Measurements from ENCODE around the gene UQCC5.
A peak's percentile ranks its signal among the peaks of the same experiment; 100 is the strongest.

UQCC5 gene

GRCh38 chr3:52490035-52490938 lies 46.1 kb upstream of the UQCC5 start:
- H3K79me1 ChIP-seq (ENCODE audit: low read length): no peaks in the 10 kb centered on the region
- no peak overlapping the region for H4K8ac ChIP-seq (ENCODE audit: low read depth, low read length)
- no peak overlapping the region for H4K5ac ChIP-seq (ENCODE audit: low read length)
- H2BK15ac ChIP-seq (replicated peaks; ENCODE audit: low read depth): no peak overlapping the region
- no CpG with 5 or more reads among the region's 22 CpGs for WGBS (ENCODE audit: extremely low coverage, insufficient coverage, low lambda C conversion rate)
- no peaks in the 10 kb centered on the region for H3K27me3 ChIP-seq (ENCODE audit: insufficient read depth, low read length, poor library complexity)
- H3K4me2 ChIP-seq (ENCODE audit: low read length): no peak overlapping the region
- H3K4ac ChIP-seq (ENCODE audit: low read depth, low read length): no peak overlapping the region
- no peak overlapping the region for H3K27ac ChIP-seq (ENCODE audit: low read depth, low read length)
- H2BK5ac ChIP-seq (ENCODE audit: low read length): no peak overlapping the region
- no peak overlapping the region for H3K4me3 ChIP-seq (ENCODE audit: low read length)
- no peak overlapping the region for H3K23ac ChIP-seq (ENCODE audit: low read length)
- peaks cover 13% of the 10 kb centered on the region for H3K36me3 ChIP-seq (ENCODE audit: control insufficient read depth, insufficient read depth, low read length)
- H3K79me2 ChIP-seq (ENCODE audit: control insufficient read depth, insufficient read depth, low read length): no peaks in the 10 kb centered on the region
- no peak overlapping the region for H2AK5ac ChIP-seq (ENCODE audit: low read length)
- no peak overlapping the region for H3K9ac ChIP-seq (ENCODE audit: low read length)
- no peaks in the 10 kb centered on the region for H3K4me1 ChIP-seq (ENCODE audit: control insufficient read depth, low read depth, low read length)
- H3K18ac ChIP-seq (ENCODE audit: low read length): no peak overlapping the region
- DNase-seq: no peak
- H3K56ac ChIP-seq (ENCODE audit: low read length): no peak overlapping the region
- H2BK120ac ChIP-seq (ENCODE audit: low read depth, low read length): no peak overlapping the region

GRCh38 chr3:52490939-52491526 lies 45.4 kb upstream of the UQCC5 start:
- Histone ChIP-seq H3K36me3 (ENCODE audit: control insufficient read depth, insufficient read depth, low read length) (peaks cover 13% of the 10 kb centered on the region), H3K56ac (ENCODE audit: low read length) (no peak overlapping the region)

GRCh38 chr3:52492059-52492458 lies 44.3 kb upstream of the UQCC5 start:
- no peak for DNase-seq
- Histone ChIP-seq H3K27me3 (ENCODE audit: insufficient read depth, low read length, poor library complexity) (no peaks in the 10 kb centered on the region), H3K4ac (ENCODE audit: low read depth, low read length) (no peak overlapping the region), H2BK5ac (ENCODE audit: low read length) (no peak overlapping the region), H3K18ac (ENCODE audit: low read length) (no peak overlapping the region), H3K56ac (ENCODE audit: low read length) (no peak overlapping the region), H2AK5ac (ENCODE audit: low read length) (no peak overlapping the region), H3K4me2 (ENCODE audit: low read length) (no peak overlapping the region), H4K8ac (ENCODE audit: low read depth, low read length) (no peak overlapping the region), H4K5ac (ENCODE audit: low read length) (no peak overlapping the region), H3K79me1 (ENCODE audit: low read length) (no peaks in the 10 kb centered on the region), H3K4me1 (ENCODE audit: control insufficient read depth, low read depth, low read length) (no peaks in the 10 kb centered on the region), H2BK15ac (replicated peaks; ENCODE audit: low read depth) (no peak overlapping the region), H3K4me3 (ENCODE audit: low read length) (no peak overlapping the region), H3K9ac (ENCODE audit: low read length) (no peak overlapping the region), H3K23ac (ENCODE audit: low read length) (no peak overlapping the region), H3K36me3 (ENCODE audit: control insufficient read depth, insufficient read depth, low read length) (peaks cover 13% of the 10 kb centered on the region), H3K79me2 (ENCODE audit: control insufficient read depth, insufficient read depth, low read length) (no peaks in the 10 kb centered on the region), H3K27ac (ENCODE audit: low read depth, low read length) (no peak overlapping the region), H2BK120ac (ENCODE audit: low read depth, low read length) (no peak overlapping the region)
- no CpG with 5 or more reads among the region's 21 CpGs for WGBS (ENCODE audit: extremely low coverage, insufficient coverage, low lambda C conversion rate)

More at GRCh38 chr3:52490939-52491526, 45.4 kb upstream of the UQCC5 start:
- WGBS (ENCODE audit: extremely low coverage, insufficient coverage, low lambda C conversion rate): no CpG with 5 or more reads among the region's 23 CpGs
- Histone ChIP-seq H3K4me3 (ENCODE audit: low read length) (no peak overlapping the region), H3K23ac (ENCODE audit: low read length) (no peak overlapping the region), H2AK5ac (ENCODE audit: low read length) (no peak overlapping the region), H3K27me3 (ENCODE audit: insufficient read depth, low read length, poor library complexity) (no peaks in the 10 kb centered on the region), H3K27ac (ENCODE audit: low read depth, low read length) (no peak overlapping the region), H3K4me1 (ENCODE audit: control insufficient read depth, low read depth, low read length) (no peaks in the 10 kb centered on the region), H3K79me2 (ENCODE audit: control insufficient read depth, insufficient read depth, low read length) (no peaks in the 10 kb centered on the region), H2BK5ac (ENCODE audit: low read length) (no peak overlapping the region), H3K18ac (ENCODE audit: low read length) (no peak overlapping the region), H3K79me1 (ENCODE audit: low read length) (no peaks in the 10 kb centered on the region), H4K5ac (ENCODE audit: low read length) (no peak overlapping the region), H4K8ac (ENCODE audit: low read depth, low read length) (no peak overlapping the region), H2BK120ac (ENCODE audit: low read depth, low read length) (no peak overlapping the region), H2BK15ac (replicated peaks; ENCODE audit: low read depth) (no peak overlapping the region), H3K4ac (ENCODE audit: low read depth, low read length) (no peak overlapping the region), H3K4me2 (ENCODE audit: low read length) (no peak overlapping the region), H3K9ac (ENCODE audit: low read length) (no peak overlapping the region)
- DNase-seq: no peak

- Histone ChIP-seq H3K27ac (ENCODE audit: low read depth, low read length) (no peak overlapping the region), H3K4ac (ENCODE audit: low read depth, low read length) (no peak overlapping the region)
- no peak for DNase-seq
Measured at GRCh38 chr3:52493232-52494017, 43.0 kb upstream of the UQCC5 start.

GRCh38 chr3:52494445-52494844 lies 42.0 kb upstream of the UQCC5 start:
- H3K4me2 ChIP-seq (ENCODE audit: low read length): no peak overlapping the region
- peaks cover 5% of the 10 kb centered on the region for H3K36me3 ChIP-seq (ENCODE audit: control insufficient read depth, insufficient read depth, low read length)
- H3K4me1 ChIP-seq (ENCODE audit: control insufficient read depth, low read depth, low read length): no peaks in the 10 kb centered on the region
- no peak overlapping the region for H3K27ac ChIP-seq (ENCODE audit: low read depth, low read length)
- no peak overlapping the region for H2BK120ac ChIP-seq (ENCODE audit: low read depth, low read length)
- H3K9ac ChIP-seq (ENCODE audit: low read length): no peak overlapping the region
- no peak overlapping the region for H3K18ac ChIP-seq (ENCODE audit: low read length)
- H3K79me2 ChIP-seq (ENCODE audit: control insufficient read depth, insufficient read depth, low read length): no peaks in the 10 kb centered on the region
- no peak overlapping the region for H3K4me3 ChIP-seq (ENCODE audit: low read length)
- no peak overlapping the region for H3K56ac ChIP-seq (ENCODE audit: low read length)
- H3K79me1 ChIP-seq (ENCODE audit: low read length): no peaks in the 10 kb centered on the region
- no peak overlapping the region for H2BK5ac ChIP-seq (ENCODE audit: low read length)
- no peak overlapping the region for H2AK5ac ChIP-seq (ENCODE audit: low read length)
- no peaks in the 10 kb centered on the region for H3K27me3 ChIP-seq (ENCODE audit: insufficient read depth, low read length, poor library complexity)
- no peak overlapping the region for H4K5ac ChIP-seq (ENCODE audit: low read length)
- H2BK15ac ChIP-seq (replicated peaks; ENCODE audit: low read depth): no peak overlapping the region
- no peak overlapping the region for H3K4ac ChIP-seq (ENCODE audit: low read depth, low read length)
- no peak overlapping the region for H4K8ac ChIP-seq (ENCODE audit: low read depth, low read length)
- DNase-seq: peak; percentile 10
- no CpG with 5 or more reads among the region's 7 CpGs for WGBS (ENCODE audit: extremely low coverage, insufficient coverage, low lambda C conversion rate)
- no peak overlapping the region for H3K23ac ChIP-seq (ENCODE audit: low read length)

More at GRCh38 chr3:52493232-52494017, 43.0 kb upstream of the UQCC5 start:
- Histone ChIP-seq H2BK120ac (ENCODE audit: low read depth, low read length) (no peak overlapping the region), H3K23ac (ENCODE audit: low read length) (no peak overlapping the region), H2BK5ac (ENCODE audit: low read length) (no peak overlapping the region), H2AK5ac (ENCODE audit: low read length) (no peak overlapping the region), H3K18ac (ENCODE audit: low read length) (no peak overlapping the region), H3K4me1 (ENCODE audit: control insufficient read depth, low read depth, low read length) (no peaks in the 10 kb centered on the region), H3K56ac (ENCODE audit: low read length) (no peak overlapping the region), H2BK15ac (replicated peaks; ENCODE audit: low read depth) (no peak overlapping the region), H4K5ac (ENCODE audit: low read length) (no peak overlapping the region), H4K8ac (ENCODE audit: low read depth, low read length) (no peak overlapping the region), H3K4me3 (ENCODE audit: low read length) (no peak overlapping the region), H3K79me1 (ENCODE audit: low read length) (no peaks in the 10 kb centered on the region), H3K9ac (ENCODE audit: low read length) (no peak overlapping the region), H3K27me3 (ENCODE audit: insufficient read depth, low read length, poor library complexity) (no peaks in the 10 kb centered on the region), H3K4me2 (ENCODE audit: low read length) (no peak overlapping the region), H3K79me2 (ENCODE audit: control insufficient read depth, insufficient read depth, low read length) (no peaks in the 10 kb centered on the region), H3K36me3 (ENCODE audit: control insufficient read depth, insufficient read depth, low read length) (peaks cover 7% of the 10 kb centered on the region)
- no CpG with 5 or more reads among the region's 7 CpGs for WGBS (ENCODE audit: extremely low coverage, insufficient coverage, low lambda C conversion rate)
